Neural progenitor cell (in vitro differentiated cells): Measurements from ENCODE around the gene SLC47A1.

Experiments used
- CTCF ChIP-seq: fragments of 200-600 bp; sonication (generic); IDR thresholded peaks from 2 replicates; pipeline ENCODE4 v1.5.1; 2017; ENCODE audit warnings: antibody characterized with exemption, mild to moderate bottlenecking
- EZH2 ChIP-seq: fragments of 200-600 bp; sonication (generic); IDR thresholded peaks from 2 replicates; pipeline ENCODE4 v1.6.1; 2017; ENCODE audit warnings: antibody characterized with exemption, mild to moderate bottlenecking, moderate library complexity
- EZH2phosphoT487 ChIP-seq: fragments of 200-600 bp; sonication (generic); IDR thresholded peaks from 2 replicates; pipeline ENCODE4 v1.6.1; 2017; ENCODE audit warnings: antibody characterized with exemption

DNA sequence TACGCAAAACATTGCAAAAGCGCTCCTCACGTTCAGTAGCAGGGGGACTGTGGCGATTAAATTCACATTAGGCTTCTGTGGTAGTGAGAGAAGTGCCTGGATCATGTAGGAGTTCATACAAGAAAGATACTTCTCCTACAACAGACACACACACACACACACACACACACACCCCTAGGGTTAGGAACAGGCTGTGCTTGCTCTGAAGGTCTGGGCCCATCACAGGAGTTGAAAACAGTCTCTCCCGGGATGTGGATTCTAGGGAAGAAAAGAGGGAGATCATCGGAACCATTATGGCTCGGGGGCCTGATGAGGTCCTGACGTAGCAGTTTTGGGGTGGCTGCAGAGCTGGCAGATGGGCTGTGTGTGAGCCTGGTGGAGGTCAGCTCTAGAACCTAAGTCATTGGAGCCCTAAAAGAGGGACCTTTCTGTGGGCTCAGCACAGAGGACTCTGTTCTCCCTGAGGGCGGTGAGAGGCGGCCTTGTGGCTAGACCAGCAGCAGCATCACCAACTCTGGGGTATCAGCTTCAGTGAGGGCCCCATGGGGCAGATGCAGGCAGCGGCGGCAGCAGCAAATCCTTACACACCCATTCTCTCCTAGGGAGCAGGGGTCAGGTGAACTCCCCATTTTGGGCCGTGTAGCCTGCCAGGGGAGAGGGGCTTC lies 7.2 kb downstream of the SLC47A1 start:
- TF ChIP-seq CTCF (no peak), EZH2 (no peak), EZH2phosphoT487 (no peak)
